ENCODE results near the gene PNKD.

PNKD gene

GRCh38 chr2:218273908-218274249, 3.6 kb downstream of the PNKD start:
- DNase-seq = no peak

GRCh38 chr2:218274586-218274985, 4.3 kb downstream of the PNKD start:
- no peak for DNase-seq

GRCh38 chr2:218275371-218276072, 5.2 kb downstream of the PNKD start:
- DNase-seq = no peak

- DNase-seq = no peak
Measured at GRCh38 chr2:218276986-218277755, 6.9 kb downstream of the PNKD start.

GRCh38 chr2:218277921-218278320, 7.6 kb downstream of the PNKD start:
- no peak for DNase-seq

- no peak for DNase-seq
Measured at GRCh38 chr2:218278531-218279360, 8.4 kb downstream of the PNKD start.

GRCh38 chr2:218280260-218280870, 10.0 kb downstream of the PNKD start:
- no peak for DNase-seq

- no peak for DNase-seq
Measured at GRCh38 chr2:218281449-218281848, 11.1 kb downstream of the PNKD start.

GRCh38 chr2:218282173-218282991, 12.1 kb downstream of the PNKD start:
- DNase-seq = peak; percentile 40

- peak; percentile 51 for DNase-seq
Measured at GRCh38 chr2:218284106-218284811, 13.9 kb downstream of the PNKD start.

GRCh38 chr2:218285604-218286003, 15.3 kb downstream of the PNKD start:
- DNase-seq = no peak

GRCh38 chr2:218286570-218287459, 16.5 kb downstream of the PNKD start:
- DNase-seq = peak; percentile 96

GRCh38 chr2:218289639-218290315, 19.5 kb downstream of the PNKD start:
- no peak for DNase-seq

GRCh38 chr2:218290316-218291261, 20.3 kb downstream of the PNKD start:
- no peak for DNase-seq

GRCh38 chr2:218291318-218292047, 21.2 kb downstream of the PNKD start:
- DNase-seq = peak; percentile 24

- peak; percentile 73 for DNase-seq
Measured at GRCh38 chr2:218292048-218293014, 22.0 kb downstream of the PNKD start, which contains the start of gene TMBIM1. Gene TMBIM1, minus strand, starts transcription at chr2:218292503. Its CDS starts 10,362 bp downstream, at chr2:218282141.
